Activated T-cell treated with anti-CD3 and anti-CD28 coated beads, Interleukin-2, amount 50 U/mL, for 4 hours (primary cell): ENCODE measurements around the gene SETD7. TPM values are rescaled to one million over a fixed set of nuclear protein-coding genes. Genes with fewer than 3 reads are reported as not detected.

ENCODE experiments used
- ATAC-seq, 2 donors: fragments of 200-7000 bp; cut with Tn5 transposase; one replicate each; pipeline ENCODE4 v1.10.0; 2021
- DNase-seq: peaks from one replicate; pipeline ENCODE4 v3.0.0-alpha.2; 2020
- H3K27me3 Mint-ChIP-seq: one replicate; pipeline ENCODE4 v1.8.0; 2021; ENCODE audit warnings: low read depth, mixed read lengths
- H3K36me3 Mint-ChIP-seq: one replicate; pipeline ENCODE4 v1.8.0; 2022; ENCODE audit warnings: mixed read lengths; ENCODE audit not compliant: insufficient read depth
- H3K4me1 Mint-ChIP-seq: one replicate; pipeline ENCODE4 v1.8.0; 2021; ENCODE audit warnings: low read depth, mixed read lengths
- H3K4me3 Mint-ChIP-seq: one replicate; pipeline ENCODE4 v1.8.0; 2021; ENCODE audit warnings: mild to moderate bottlenecking, moderate library complexity, mixed read lengths
- H3K9me3 Mint-ChIP-seq: one replicate; pipeline ENCODE4 v1.8.0; 2021; ENCODE audit warnings: mixed read lengths
- total RNA-seq, 3 donors: library from RNA; stranded (reverse); gene quantifications; one replicate each; pipeline ENCODE4 v1.2.1, GENCODE V29; 2021

Gene SETD7
- 10 to 100 TPM; 11.1 to 16.6 (median 14.5) TPM for total RNA-seq

- Mint-ChIP-seq H3K4me3 (peak within 1 kb of the TSS; percentile 94), H3K36me3 (no peaks in the 10 kb centered on the region), H3K4me1 (peaks cover 60% of the 10 kb centered on the region), H3K27me3 (no peaks in the 10 kb centered on the region), H3K9me3 (no peaks in the 10 kb centered on the region)
- DNase-seq: peak; percentile 40
- peak; percentile 50 for ATAC-seq
Measured at GRCh38 chr4:139556071-139556723, at the start of gene SETD7. SETD7 (minus strand) TSS chr4:139556219; CDS start chr4:139556137, 82 bp downstream.

- Mint-ChIP-seq H3K36me3 (no peaks in the 10 kb centered on the region), H3K4me3 (peak overlapping the region; percentile 1), H3K27me3 (peaks cover 7% of the 10 kb centered on the region), H3K9me3 (no peaks in the 10 kb centered on the region), H3K4me1 (peaks cover 15% of the 10 kb centered on the region)
- ATAC-seq (no peak), DNase-seq (no peak)
Measured at GRCh38 chr4:139605516-139605915, 49.5 kb upstream of the SETD7 start.

GRCh38 chr4:139603576-139604410 is 47.8 kb upstream of the SETD7 start:
- ATAC-seq: no peak

GRCh38 chr4:139602776-139603360 is 46.8 kb upstream of the SETD7 start:
- H3K4me1 Mint-ChIP-seq: peaks cover 15% of the 10 kb centered on the region
- DNase-seq: no peak
- H3K4me3 Mint-ChIP-seq: no peak overlapping the region
- H3K36me3 Mint-ChIP-seq: no peaks in the 10 kb centered on the region
- H3K27me3 Mint-ChIP-seq: peaks cover 7% of the 10 kb centered on the region
- ATAC-seq: no peak
- no peaks in the 10 kb centered on the region for H3K9me3 Mint-ChIP-seq

More at GRCh38 chr4:139603576-139604410, 47.8 kb upstream of the SETD7 start:
- no peak for DNase-seq
- no peak overlapping the region for H3K4me3 Mint-ChIP-seq
- no peaks in the 10 kb centered on the region for H3K9me3 Mint-ChIP-seq
- peaks cover 15% of the 10 kb centered on the region for H3K4me1 Mint-ChIP-seq
- H3K36me3 Mint-ChIP-seq: no peaks in the 10 kb centered on the region
- H3K27me3 Mint-ChIP-seq: peaks cover 6% of the 10 kb centered on the region

GRCh38 chr4:139600662-139601061 is 44.6 kb upstream of the SETD7 start:
- no peaks in the 10 kb centered on the region for H3K36me3 Mint-ChIP-seq
- H3K27me3 Mint-ChIP-seq: peaks cover 9% of the 10 kb centered on the region
- peaks cover under 1% of the 10 kb centered on the region for H3K4me1 Mint-ChIP-seq
- no peak overlapping the region for H3K4me3 Mint-ChIP-seq
- no peaks in the 10 kb centered on the region for H3K9me3 Mint-ChIP-seq
- ATAC-seq (no peak), DNase-seq (no peak)

GRCh38 chr4:139599594-139600374 is 43.8 kb upstream of the SETD7 start:
- DNase-seq: no peak
- no peaks in the 10 kb centered on the region for H3K4me1 Mint-ChIP-seq
- peaks cover 9% of the 10 kb centered on the region for H3K27me3 Mint-ChIP-seq
- ATAC-seq: no peak
- H3K9me3 Mint-ChIP-seq: no peaks in the 10 kb centered on the region
- no peak overlapping the region for H3K4me3 Mint-ChIP-seq
- no peaks in the 10 kb centered on the region for H3K36me3 Mint-ChIP-seq

GRCh38 chr4:139599076-139599475 is 43.1 kb upstream of the SETD7 start:
- DNase-seq (no peak), ATAC-seq (no peak)
- H3K4me3 Mint-ChIP-seq: no peak overlapping the region
- no peaks in the 10 kb centered on the region for H3K9me3 Mint-ChIP-seq
- no peaks in the 10 kb centered on the region for H3K36me3 Mint-ChIP-seq
- H3K27me3 Mint-ChIP-seq: peaks cover 9% of the 10 kb centered on the region
- no peaks in the 10 kb centered on the region for H3K4me1 Mint-ChIP-seq

- no peak for DNase-seq
- H3K27me3 Mint-ChIP-seq: peaks cover 9% of the 10 kb centered on the region
- no peak overlapping the region for H3K4me3 Mint-ChIP-seq
- H3K4me1 Mint-ChIP-seq: no peaks in the 10 kb centered on the region
- no peaks in the 10 kb centered on the region for H3K9me3 Mint-ChIP-seq
- ATAC-seq: no peak
- H3K36me3 Mint-ChIP-seq: no peaks in the 10 kb centered on the region
Measured at GRCh38 chr4:139596684-139597279, 40.8 kb upstream of the SETD7 start.

GRCh38 chr4:139596034-139596683 is 40.1 kb upstream of the SETD7 start:
- Mint-ChIP-seq H3K9me3 (no peaks in the 10 kb centered on the region), H3K36me3 (no peaks in the 10 kb centered on the region), H3K4me3 (no peak overlapping the region), H3K27me3 (peaks cover 9% of the 10 kb centered on the region), H3K4me1 (no peaks in the 10 kb centered on the region)
- DNase-seq: no peak
- ATAC-seq: no peak

- ATAC-seq (no peak), DNase-seq (no peak)
- Mint-ChIP-seq H3K4me1 (no peaks in the 10 kb centered on the region), H3K4me3 (no peak overlapping the region), H3K9me3 (no peaks in the 10 kb centered on the region), H3K36me3 (no peaks in the 10 kb centered on the region), H3K27me3 (peaks cover 9% of the 10 kb centered on the region)
Measured at GRCh38 chr4:139594591-139595185, 38.7 kb upstream of the SETD7 start.

GRCh38 chr4:139593091-139593564 is 37.1 kb upstream of the SETD7 start:
- Mint-ChIP-seq H3K36me3 (no peaks in the 10 kb centered on the region), H3K27me3 (peaks cover 7% of the 10 kb centered on the region), H3K4me3 (no peak overlapping the region), H3K4me1 (no peaks in the 10 kb centered on the region), H3K9me3 (peaks cover 5% of the 10 kb centered on the region)
- no peak for ATAC-seq
- DNase-seq: no peak

- Mint-ChIP-seq H3K9me3 (peaks cover 5% of the 10 kb centered on the region), H3K27me3 (no peaks in the 10 kb centered on the region), H3K4me1 (no peaks in the 10 kb centered on the region), H3K4me3 (no peak overlapping the region), H3K36me3 (no peaks in the 10 kb centered on the region)
- no peak for ATAC-seq
- no peak for DNase-seq
Measured at GRCh38 chr4:139589336-139590018, 33.5 kb upstream of the SETD7 start.

GRCh38 chr4:139587446-139587845 is 31.4 kb upstream of the SETD7 start:
- no peaks in the 10 kb centered on the region for H3K36me3 Mint-ChIP-seq
- H3K4me3 Mint-ChIP-seq: no peak overlapping the region
- DNase-seq: no peak
- ATAC-seq: no peak
- H3K9me3 Mint-ChIP-seq: peaks cover 5% of the 10 kb centered on the region
- H3K27me3 Mint-ChIP-seq: peaks cover 4% of the 10 kb centered on the region
- no peaks in the 10 kb centered on the region for H3K4me1 Mint-ChIP-seq
